ENCODE measurements around the gene DNER. TPM values are rescaled to one million over a fixed set of nuclear protein-coding genes. Genes with fewer than 3 reads are reported as not detected.

The DNER gene
- total RNA-seq, 1 experiment from 2014 or later, result 0.28 TPM

DNA sequence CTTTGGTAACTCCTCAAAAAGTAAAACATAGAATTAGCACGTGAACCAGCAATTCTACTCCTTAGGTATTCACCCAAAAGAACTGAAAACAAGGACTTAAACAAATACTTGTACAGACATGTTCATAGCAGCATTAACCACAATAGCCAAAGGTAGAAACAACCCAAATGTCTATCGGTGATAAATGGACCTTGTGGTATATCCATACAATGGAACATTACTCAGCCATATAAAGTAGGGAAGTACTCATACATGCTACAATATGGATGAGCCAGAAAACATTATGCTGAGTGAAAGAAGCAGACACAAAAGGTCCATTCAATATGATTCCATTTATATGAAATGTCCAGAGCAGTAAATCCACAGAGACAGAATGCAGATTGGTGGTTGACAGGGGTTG lies 182.8 kb downstream of the DNER start:
- BruUV-seq (replicated peaks), result no TSS peak

DNA sequence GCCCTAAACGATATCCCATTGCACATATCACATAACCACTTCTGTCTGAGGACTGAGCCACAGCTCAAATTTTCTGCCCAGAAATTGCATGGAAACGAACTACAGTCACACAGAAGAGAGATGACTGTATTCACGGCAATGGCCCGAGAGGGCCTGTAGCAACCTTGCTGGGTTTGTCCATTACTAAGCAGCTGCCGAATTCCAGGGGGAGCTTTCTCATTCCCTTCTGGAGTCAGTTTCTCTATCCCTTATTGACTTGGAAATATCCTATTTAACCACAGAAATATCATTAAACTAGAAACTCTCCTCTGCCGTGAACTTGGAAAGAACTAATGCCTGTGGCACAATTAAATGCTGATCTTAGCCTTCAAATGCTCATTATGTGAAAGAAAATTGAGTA lies 183.9 kb downstream of the DNER start:
- no peak for DNase-seq
- Histone ChIP-seq H3K4me2 (no peak overlapping the region), H3K27me3 (ENCODE audit: insufficient read depth, low read depth) (no peaks in the 10 kb centered on the region), H3K27ac (no peak overlapping the region), H3K4me1 (replicated peaks; ENCODE audit: insufficient read depth) (no peaks in the 10 kb centered on the region), H4K20me1 (ENCODE audit: insufficient read depth) (no peaks in the 10 kb centered on the region), H2AFZ (no peak overlapping the region), H3K9me3 (ENCODE audit: insufficient read depth, low read depth) (no peaks in the 10 kb centered on the region), H3K4me3 (no peak overlapping the region), H3K36me3 (ENCODE audit: low read depth) (no peaks in the 10 kb centered on the region), H3K9me2 (ENCODE audit: insufficient read depth) (no peaks in the 10 kb centered on the region), H3K79me2 (ENCODE audit: low read depth) (no peaks in the 10 kb centered on the region), H3F3A (ENCODE audit: insufficient read depth, low read depth) (no peaks in the 10 kb centered on the region)
- POLR2A ChIA-PET (ENCODE audit: unreplicated experiment), result no interaction called here
- CTCF ChIA-PET, result no interaction called here
- no peak for TF ChIP-seq EZH2 (IDR thresholded peaks at IDR 0.05; ENCODE audit: low read depth)
- TF ChIP-seq, protein P1, sequence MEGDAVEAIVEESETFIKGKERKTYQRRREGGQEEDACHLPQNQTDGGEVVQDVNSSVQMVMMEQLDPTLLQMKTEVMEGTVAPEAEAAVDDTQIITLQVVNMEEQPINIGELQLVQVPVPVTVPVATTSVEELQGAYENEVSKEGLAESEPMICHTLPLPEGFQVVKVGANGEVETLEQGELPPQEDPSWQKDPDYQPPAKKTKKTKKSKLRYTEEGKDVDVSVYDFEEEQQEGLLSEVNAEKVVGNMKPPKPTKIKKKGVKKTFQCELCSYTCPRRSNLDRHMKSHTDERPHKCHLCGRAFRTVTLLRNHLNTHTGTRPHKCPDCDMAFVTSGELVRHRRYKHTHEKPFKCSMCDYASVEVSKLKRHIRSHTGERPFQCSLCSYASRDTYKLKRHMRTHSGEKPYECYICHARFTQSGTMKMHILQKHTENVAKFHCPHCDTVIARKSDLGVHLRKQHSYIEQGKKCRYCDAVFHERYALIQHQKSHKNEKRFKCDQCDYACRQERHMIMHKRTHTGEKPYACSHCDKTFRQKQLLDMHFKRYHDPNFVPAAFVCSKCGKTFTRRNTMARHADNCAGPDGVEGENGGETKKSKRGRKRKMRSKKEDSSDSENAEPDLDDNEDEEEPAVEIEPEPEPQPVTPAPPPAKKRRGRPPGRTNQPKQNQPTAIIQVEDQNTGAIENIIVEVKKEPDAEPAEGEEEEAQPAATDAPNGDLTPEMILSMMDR (conservative IDR thresholded peaks at IDR 0.05), result no peak
- BruUV-seq (replicated peaks), result no TSS peak
- intact Hi-C loops (cut with micrococcal nuclease; ENCODE audit: unreplicated experiment), result no loop called here

More for the DNA sequence above, 182.8 kb downstream of the DNER start:
- ChIA-PET CTCF (no interaction called here), POLR2A (ENCODE audit: unreplicated experiment) (no interaction called here)
- Histone ChIP-seq H3K4me2 (no peak overlapping the region), H3K9me2 (ENCODE audit: insufficient read depth) (no peaks in the 10 kb centered on the region), H3K9me3 (ENCODE audit: insufficient read depth, low read depth) (no peaks in the 10 kb centered on the region), H3K27me3 (ENCODE audit: insufficient read depth, low read depth) (no peaks in the 10 kb centered on the region), H3K79me2 (ENCODE audit: low read depth) (no peaks in the 10 kb centered on the region), H3K4me3 (no peak overlapping the region), H3K4me1 (replicated peaks; ENCODE audit: insufficient read depth) (no peaks in the 10 kb centered on the region), H3F3A (ENCODE audit: insufficient read depth, low read depth) (no peaks in the 10 kb centered on the region), H3K27ac (no peak overlapping the region), H4K20me1 (ENCODE audit: insufficient read depth) (no peaks in the 10 kb centered on the region), H2AFZ (no peak overlapping the region), H3K36me3 (ENCODE audit: low read depth) (no peaks in the 10 kb centered on the region)
- TF ChIP-seq, protein P1 (conservative IDR thresholded peaks at IDR 0.05), result no peak
- TF ChIP-seq EZH2 (IDR thresholded peaks at IDR 0.05; ENCODE audit: low read depth), result no peak
- no peak for DNase-seq
- intact Hi-C loops (cut with micrococcal nuclease; ENCODE audit: unreplicated experiment), result no loop called here

DNA sequence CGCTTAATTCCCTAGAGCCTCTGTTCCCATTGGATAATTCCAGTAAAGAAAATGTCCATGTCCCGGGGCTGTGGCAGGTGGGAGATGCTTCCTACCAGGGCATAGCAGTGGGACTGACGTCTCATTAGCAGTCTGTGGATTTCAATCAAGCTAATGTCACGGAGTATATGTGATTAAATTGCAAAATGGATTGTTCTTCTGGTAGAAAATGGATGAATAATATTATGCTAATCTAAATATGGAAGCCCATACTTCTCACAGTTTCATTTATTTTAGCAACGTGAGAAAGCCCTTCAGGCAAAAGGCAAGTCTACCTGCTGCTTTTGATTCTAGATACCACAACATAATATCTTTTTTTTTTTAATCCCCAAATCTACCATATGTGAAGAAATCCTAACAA lies 185.5 kb downstream of the DNER start:
- H3K9me2 ChIP-seq (ENCODE audit: insufficient read depth), result no peaks in the 10 kb centered on the region
- H2AFZ ChIP-seq, result no peak overlapping the region
- H3K36me3 ChIP-seq (ENCODE audit: low read depth), result no peaks in the 10 kb centered on the region
- no peak for DNase-seq
- no peaks in the 10 kb centered on the region for H3F3A ChIP-seq (ENCODE audit: insufficient read depth, low read depth)
- H3K27me3 ChIP-seq (ENCODE audit: insufficient read depth, low read depth), result no peaks in the 10 kb centered on the region
- H3K27ac ChIP-seq, result no peak overlapping the region
- H4K20me1 ChIP-seq (ENCODE audit: insufficient read depth), result no peaks in the 10 kb centered on the region
- CTCF ChIA-PET, result no interaction called here
- no peak overlapping the region for H3K4me2 ChIP-seq
- BruUV-seq (replicated peaks), result no TSS peak
- no peak for TF ChIP-seq EZH2 (IDR thresholded peaks at IDR 0.05; ENCODE audit: low read depth)
- TF ChIP-seq, protein P1 (conservative IDR thresholded peaks at IDR 0.05), result no peak
- no peaks in the 10 kb centered on the region for H3K9me3 ChIP-seq (ENCODE audit: insufficient read depth, low read depth)
- H3K4me3 ChIP-seq, result no peak overlapping the region
- H3K79me2 ChIP-seq (ENCODE audit: low read depth), result no peaks in the 10 kb centered on the region
- intact Hi-C loops (cut with micrococcal nuclease; ENCODE audit: unreplicated experiment), result no loop called here
- H3K4me1 ChIP-seq (replicated peaks; ENCODE audit: insufficient read depth), result no peaks in the 10 kb centered on the region
- POLR2A ChIA-PET (ENCODE audit: unreplicated experiment), result no interaction called here
